AG08396 (cell line): ENCODE measurements around the gene C16orf96.
A peak's percentile ranks its signal among the peaks of the same experiment; 100 is the strongest.
"Not testable (repeated sequence)": the region's sequence is repeated elsewhere in the genome, so short reads cannot be mapped to it uniquely, and the experiment has no call there.

Experiments used
- DNase-seq: peaks from one replicate; pipeline ENCODE4 v3.0.0; 2012; ENCODE audit warnings: low spot score, mixed read lengths

Gene C16orf96

DNA sequence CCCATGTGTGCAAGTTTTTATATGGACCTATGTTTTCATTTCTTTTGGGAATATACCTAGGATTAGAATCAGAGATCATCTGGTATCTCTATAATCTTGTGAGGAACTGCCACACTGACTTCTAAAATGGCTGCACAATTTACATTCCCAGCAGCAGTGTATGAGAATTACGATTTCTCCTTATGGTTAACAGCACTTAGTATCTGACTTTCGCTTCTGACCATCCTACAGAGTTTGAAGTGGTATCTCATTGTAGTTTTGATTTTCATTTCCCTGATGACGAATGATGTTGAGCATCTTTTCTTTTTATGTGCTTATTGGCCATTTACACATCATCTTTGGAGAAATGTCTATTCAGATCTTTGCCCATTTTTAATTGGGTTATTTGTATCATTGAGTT lies 10.0 kb downstream of the C16orf96 start:
- no peak for DNase-seq

DNA sequence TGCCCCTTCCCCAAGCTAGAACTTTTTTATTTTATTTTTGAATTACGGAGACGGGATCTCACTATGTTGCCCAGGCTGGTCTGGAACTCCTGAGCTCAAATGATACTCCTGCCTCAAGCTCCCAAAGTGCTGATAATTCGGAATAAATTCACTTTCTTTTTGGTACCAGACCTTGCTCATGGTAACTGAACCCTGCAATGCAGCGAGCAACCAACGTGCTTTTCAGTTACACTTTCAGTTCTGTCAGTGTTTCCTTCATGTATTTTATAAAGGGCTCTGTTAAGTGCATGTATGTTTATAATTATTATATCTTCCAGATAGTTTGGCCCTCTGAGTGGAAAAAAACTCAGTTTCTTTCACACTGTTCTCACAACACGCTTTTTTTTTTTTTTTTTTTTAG lies 13.9 kb downstream of the C16orf96 start:
- DNase-seq: no peak

DNA sequence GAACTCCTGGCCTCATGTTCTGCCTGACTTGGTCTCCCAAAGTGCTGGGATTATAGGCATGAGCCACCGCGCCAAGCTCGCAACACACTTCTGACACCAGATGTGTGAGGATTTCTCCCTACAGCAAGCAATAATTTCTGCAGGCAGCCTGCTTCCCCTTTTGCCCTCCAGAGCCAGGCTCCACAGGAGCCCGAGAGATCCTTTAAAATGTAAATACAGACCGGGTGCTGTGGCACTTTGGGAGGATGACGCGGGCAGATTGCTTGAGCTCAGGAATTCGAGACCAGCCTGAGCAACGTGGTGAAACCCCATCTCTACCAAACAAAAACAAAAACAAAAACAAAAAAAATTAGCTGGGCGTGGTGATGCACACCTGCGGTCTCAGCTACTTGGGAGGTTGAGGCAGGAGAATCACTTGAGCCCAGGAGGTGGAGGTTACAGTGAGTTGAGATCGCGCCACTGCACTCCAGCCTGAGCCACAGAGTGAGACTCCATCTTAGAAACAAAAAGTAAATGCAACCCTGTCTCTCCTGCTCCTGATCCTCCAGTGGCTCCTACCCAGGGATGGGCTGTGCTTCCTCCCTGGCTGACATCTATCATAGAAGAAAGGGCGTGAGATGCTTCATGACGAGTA lies 14.7 kb downstream of the C16orf96 start:
- no peak for DNase-seq

- DNase-seq: no peak
These were observed 16.6 kb downstream of the C16orf96 start for GRCh38 chr16:4572715-4573114.

DNA sequence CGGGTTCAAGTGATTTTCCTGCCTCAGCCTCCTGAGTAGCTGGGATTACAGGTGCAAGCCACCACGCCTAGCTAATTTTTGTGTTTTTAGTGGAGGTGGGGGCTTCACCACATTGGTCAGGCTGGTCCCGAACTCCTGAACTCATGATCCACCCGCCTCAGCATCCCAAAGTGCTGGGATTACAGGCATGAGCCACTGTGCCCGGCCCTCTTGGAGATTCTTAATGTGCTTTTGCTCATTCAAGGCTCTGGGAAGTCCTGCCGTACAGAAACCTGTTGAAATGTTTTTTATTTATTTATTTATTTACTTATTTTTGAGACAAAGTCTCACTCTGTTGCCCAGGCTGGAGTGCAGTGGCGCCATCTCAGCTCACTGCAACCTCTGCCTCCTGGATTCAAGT lies 17.8 kb downstream of the C16orf96 start:
- DNase-seq: not testable (repeated sequence)

DNA sequence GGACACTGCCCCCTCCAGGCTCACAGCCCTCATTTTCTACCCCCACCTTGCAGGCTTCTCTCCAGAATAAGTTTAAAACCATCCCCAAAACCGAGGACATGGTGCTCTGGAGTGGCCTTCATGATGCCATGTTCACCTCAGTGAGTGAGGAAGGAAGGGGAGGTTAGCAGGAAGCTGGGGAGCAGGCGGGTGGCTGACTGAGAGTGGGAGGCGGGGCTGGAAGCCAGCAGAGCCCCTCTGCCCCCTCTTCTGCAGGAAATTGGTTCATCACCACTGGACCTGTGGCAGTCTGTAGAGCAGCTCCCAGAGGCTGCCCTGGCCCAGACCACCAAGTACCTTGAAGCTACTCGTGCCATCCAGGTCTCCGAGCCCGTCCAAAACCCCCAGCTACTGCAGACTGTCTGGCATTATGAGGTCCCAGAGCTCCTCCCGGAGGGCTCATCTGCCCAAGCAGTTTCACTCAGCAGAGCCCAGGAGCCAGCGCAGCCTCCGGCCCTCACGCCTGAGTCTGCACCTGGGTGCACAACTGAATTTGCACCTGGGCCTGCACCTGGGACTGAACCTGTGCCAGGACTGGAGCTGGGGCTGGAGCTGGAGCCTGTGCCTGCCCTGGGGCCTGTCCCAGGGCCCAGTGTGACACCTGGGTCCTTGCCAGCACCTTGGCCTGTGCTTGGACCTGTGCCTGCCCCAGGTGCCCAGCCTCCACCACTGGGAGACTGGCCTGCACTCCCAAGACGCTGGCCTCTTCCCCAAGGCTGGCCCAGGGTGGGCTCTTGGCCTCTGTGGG lies 19.0 kb downstream of the C16orf96 start:
- no peak for DNase-seq

GRCh38 chr16:4576008-4576407 lies 19.9 kb downstream of the C16orf96 start:
- no peak for DNase-seq

DNA sequence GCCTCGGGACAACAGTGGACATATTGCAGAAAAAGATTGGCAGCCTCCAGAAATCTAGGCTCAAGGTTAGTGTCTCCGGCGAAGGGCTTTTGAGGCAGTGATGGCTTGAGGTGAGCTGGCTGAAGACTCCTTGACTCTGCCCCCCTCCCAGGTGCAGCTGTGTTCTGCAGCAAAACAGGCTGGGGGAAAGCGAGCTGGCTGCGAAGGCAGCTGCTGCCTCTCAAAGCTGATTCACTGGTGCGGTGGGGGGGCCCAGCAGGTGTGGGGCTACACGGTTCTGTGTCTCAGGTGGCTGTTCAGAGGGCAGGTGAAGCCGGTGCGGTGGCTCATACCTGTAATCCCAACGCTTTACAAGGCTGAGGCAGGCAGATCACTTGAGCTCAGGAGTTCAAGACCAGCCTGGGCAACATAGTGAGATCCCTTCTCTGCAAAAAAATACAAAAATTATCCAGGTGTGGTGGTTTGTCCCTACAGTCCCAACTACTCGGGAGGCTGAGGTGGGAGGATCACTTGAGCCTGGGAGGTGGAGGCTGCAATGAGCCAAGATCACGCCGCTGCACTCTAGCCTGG lies 22.9 kb downstream of the C16orf96 start:
- DNase-seq: peak; percentile 8

DNA sequence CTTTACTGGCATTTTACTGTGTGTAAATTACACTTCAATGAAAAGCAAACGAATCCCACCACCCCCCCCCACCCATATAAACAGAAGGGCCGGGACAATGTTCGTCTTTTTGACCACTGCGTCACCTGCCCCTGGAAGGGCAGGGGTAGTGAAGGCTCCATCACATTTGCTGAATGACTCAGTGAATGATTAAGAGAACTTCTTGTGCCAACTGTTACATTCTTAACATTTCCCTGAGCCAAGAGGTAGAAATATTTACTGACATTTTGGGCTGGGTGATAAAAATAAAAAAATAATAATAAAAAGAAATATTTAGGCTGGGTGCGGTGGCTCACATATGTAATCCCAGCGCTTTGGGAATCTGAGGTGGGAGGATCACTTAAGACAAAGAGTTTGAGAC lies 24.1 kb downstream of the C16orf96 start:
- peak; percentile 55 for DNase-seq

DNA sequence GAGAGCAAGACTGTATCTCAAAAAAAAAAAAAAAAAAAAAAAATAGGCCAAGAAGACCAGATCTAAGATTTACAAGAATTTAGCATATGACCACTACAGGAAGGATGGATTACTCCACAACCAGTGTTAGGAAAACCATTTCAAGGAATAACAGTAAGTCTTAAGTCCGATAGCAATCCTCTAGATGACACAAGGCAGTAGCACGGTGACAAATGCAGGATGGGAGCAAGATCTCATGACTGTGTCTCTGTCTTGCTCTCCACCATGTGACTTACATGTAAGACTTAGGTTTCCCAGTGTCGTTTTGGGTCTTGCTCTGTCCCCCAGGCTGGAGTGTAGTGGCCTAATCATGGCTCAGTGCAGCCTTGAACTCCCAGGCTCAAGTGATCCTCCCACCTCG lies 27.8 kb downstream of the C16orf96 start:
- DNase-seq: no peak

- no peak for DNase-seq
These were observed 30.2 kb downstream of the C16orf96 start for GRCh38 chr16:4586291-4586690.

DNA sequence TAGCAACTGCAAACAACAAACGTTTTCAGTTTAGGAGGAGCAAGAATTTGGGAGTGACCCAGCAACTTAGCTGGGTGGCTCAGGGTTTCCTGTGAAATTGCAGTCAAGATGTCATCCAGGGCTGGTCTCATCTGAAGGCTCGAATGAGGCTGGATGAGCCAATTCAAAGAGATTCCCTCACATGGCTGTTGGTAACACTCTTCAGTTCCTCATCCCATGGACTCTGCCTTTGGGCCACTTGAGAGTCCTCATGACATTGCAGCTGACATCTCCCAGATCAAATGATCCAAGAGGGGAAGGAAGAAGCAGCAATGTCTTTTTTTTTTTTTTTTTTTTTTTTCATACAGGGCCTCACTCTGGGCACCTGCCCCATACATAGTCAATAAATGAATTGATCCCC lies 32.2 kb downstream of the C16orf96 start:
- no peak for DNase-seq

- DNase-seq: no peak
These were observed 32.8 kb downstream of the C16orf96 start for GRCh38 chr16:4588961-4589360.

- no peak for DNase-seq
These were observed 35.1 kb downstream of the C16orf96 start for GRCh38 chr16:4591191-4591590.

- DNase-seq: no peak
These were observed 35.7 kb downstream of the C16orf96 start for GRCh38 chr16:4591706-4592470.

DNA sequence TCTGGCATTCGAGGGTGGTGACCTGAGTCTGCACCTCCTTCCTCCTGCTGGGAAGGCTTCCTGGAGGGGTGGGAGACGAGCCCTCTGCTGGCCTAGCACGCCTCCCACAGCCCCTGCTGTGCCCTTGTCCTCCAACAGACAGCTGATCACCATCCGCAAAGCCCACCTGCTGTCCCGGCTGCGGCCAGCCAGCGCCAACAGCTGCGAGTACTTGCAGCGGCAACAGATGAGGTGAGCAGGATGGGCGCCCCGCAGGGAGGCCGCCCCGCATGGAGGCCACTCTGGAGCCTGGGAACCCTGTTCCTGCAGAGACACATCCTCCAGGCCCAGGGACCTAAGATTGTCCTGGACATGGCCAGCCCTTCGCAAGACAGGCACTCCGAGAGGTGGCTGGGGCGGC lies 36.9 kb downstream of the C16orf96 start:
- no peak for DNase-seq

- DNase-seq: no peak
These were observed 38.6 kb downstream of the C16orf96 start for GRCh38 chr16:4594433-4595410.

DNA sequence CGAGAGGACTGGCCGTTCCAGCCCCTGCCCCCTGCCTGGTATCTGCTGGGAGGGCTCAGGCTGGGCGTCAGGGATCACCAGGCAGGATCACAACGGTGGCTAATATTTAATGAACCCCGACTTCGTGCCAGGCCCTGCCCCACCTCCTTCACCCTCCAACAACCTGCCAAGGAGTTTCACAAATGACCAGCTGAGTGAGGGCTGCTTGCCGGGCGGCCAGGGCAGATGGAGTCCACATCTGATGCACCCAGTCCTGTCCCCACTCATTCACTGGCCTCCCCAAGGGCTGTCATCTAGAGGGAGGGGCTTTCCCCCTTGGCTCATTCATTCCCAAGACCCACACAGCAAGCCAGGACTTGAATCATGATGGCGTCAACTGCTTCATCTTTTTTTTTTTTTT lies 41.0 kb downstream of the C16orf96 start:
- DNase-seq: no peak

GRCh38 chr16:4599037-4599436 lies 42.9 kb downstream of the C16orf96 start:
- DNase-seq: no peak

- no peak for DNase-seq
These were observed 43.4 kb downstream of the C16orf96 start for GRCh38 chr16:4599545-4599944.
